HCT116 (cell line): ENCODE measurements around the gene SNED1. TPM values are rescaled to one million over a fixed set of nuclear protein-coding genes. Genes with fewer than 3 reads are reported as not detected.

Experiments used
- ATAC-seq: fragments of 200-7000 bp; cut with Tn5 transposase; 2 replicates; pipeline ENCODE4 v1.9.1; 2020; ENCODE audit warnings: mild to moderate bottlenecking, moderate library complexity
- BruUV-seq: library from RNA; stranded (reverse); fragments of 400-500 nt; replicated peaks from 2 replicates; lab custom pipeline; 2021; lab: Mats Ljungman, UMichigan
- CTCF ChIA-PET: fragments of 300-600 bp; sonication (Branson Sonifier 250); formaldehyde crosslinking; loops from one replicate; lab custom pipeline; 2021; ENCODE audit warnings: antibody characterized with exemption; lab: Charles Lee
- POLR2A ChIA-PET: fragments of 300-600, 350-600 bp; sonication (Branson Sonifier 250); formaldehyde crosslinking; loops from one replicate; lab custom pipeline; 2021; ENCODE audit warnings: antibody characterized with exemption; lab: Charles Lee
- RAD21 ChIA-PET, 2 experiments: fragments of 300-600 bp; sonication (Branson Sonifier 250); formaldehyde crosslinking; loops; one replicate each; lab custom pipeline; 2023; ENCODE audit warnings: low total read pairs in 2 of 2; ENCODE audit not compliant: uncharacterized antibody in 2 of 2, unreplicated experiment in 2 of 2, low non-redundant PET in 1 of 2; lab: Charles Lee
- DNase-seq: peaks from one replicate; pipeline ENCODE4 v3.0.0-alpha.2; 2010; ENCODE audit warnings: low read depth, low spot score
- H2AFZ ChIP-seq: fragments of 200-600 bp; shearing (Covaris generic), sonication (generic); 2 replicates; pipeline ENCODE4 v1.6.1; 2017; ENCODE audit warnings: low read depth, mixed run types, mixed read lengths, antibody characterized with exemption, low read length; ENCODE audit not compliant: poor library complexity, severe bottlenecking
- H3K27ac ChIP-seq: 2 replicates; pipeline ENCODE4 v1.5.1; 2012; ENCODE audit warnings: low read depth, low read length
- H3K27me3 ChIP-seq: fragments of 200-600 bp; sonication (generic); 2 replicates; pipeline ENCODE4 v1.6.1; 2016; ENCODE audit warnings: mixed run types, low read length, mixed read lengths; ENCODE audit not compliant: insufficient read depth
- H3K36me3 ChIP-seq, 2 experiments: fragments of 200-500 bp in 1 of 2; fragments of 200-600 bp in 1 of 2; sonication (Bioruptor generic) in 1 of 2; sonication (generic) in 1 of 2; 2 replicates each; pipeline versions ENCODE4 v1.5.1 to v1.6.1; 2014 to 2016; ENCODE audit warnings: low read length in 2 of 2, inconsistent platforms in 1 of 2, mixed read lengths in 1 of 2, mixed run types in 1 of 2; ENCODE audit not compliant: insufficient read depth in 2 of 2, control insufficient read depth in 1 of 2
- H3K4me1 ChIP-seq, 2 experiments: fragments of 200-600 bp in 1 of 2; sonication (generic) in 1 of 2; 2 replicates each; pipeline versions ENCODE4 v1.5.1 to v1.6.1; 2012 to 2017; ENCODE audit warnings: low read length in 2 of 2, inconsistent platforms in 1 of 2, mild to moderate bottlenecking in 1 of 2, mixed read lengths in 1 of 2, mixed run types in 1 of 2, moderate library complexity in 1 of 2; ENCODE audit not compliant: insufficient read depth in 2 of 2, control insufficient read depth in 1 of 2
- H3K4me2 ChIP-seq: fragments of 200-600 bp; sonication (generic); 2 replicates; pipeline ENCODE4 v1.6.1; 2017; ENCODE audit warnings: mixed run types, low read length, mixed read lengths
- H3K4me3 ChIP-seq, 2 experiments: fragments of 200-600 bp in 1 of 2; sonication (generic) in 1 of 2; replicated peaks in 1 of 2; 2 replicates each; pipeline ENCODE4 v1.5.1; 2011 to 2016; ENCODE audit warnings: low read length in 2 of 2, control low read depth in 1 of 2, low read depth in 1 of 2, mild to moderate bottlenecking in 1 of 2, mixed read lengths in 1 of 2, mixed run types in 1 of 2
- H3K79me2 ChIP-seq: fragments of 200-600 bp; sonication (generic); 2 replicates; pipeline ENCODE4 v1.6.1; 2017; ENCODE audit warnings: mild to moderate bottlenecking, mixed run types, low read length, moderate library complexity, mixed read lengths; ENCODE audit not compliant: insufficient read depth
- H3K9ac ChIP-seq: fragments of 200-600 bp; sonication (generic); 2 replicates; pipeline ENCODE4 v1.6.1; 2016; ENCODE audit warnings: low read length, mixed read lengths
- H3K9me2 ChIP-seq: fragments of 200-600 bp; sonication (generic), shearing (Covaris generic); 2 replicates; pipeline ENCODE4 v1.6.1; 2017; ENCODE audit warnings: mixed run types, mild to moderate bottlenecking, moderate library complexity; ENCODE audit not compliant: insufficient read depth
- H3K9me3 ChIP-seq, 2 experiments: fragments of 200-500 bp in 1 of 2; fragments of 200-600 bp in 1 of 2; sonication (Bioruptor generic) in 1 of 2; sonication (generic) in 1 of 2; 2 replicates each; pipeline ENCODE4 v1.6.1; 2014 to 2017; ENCODE audit warnings: low read length in 2 of 2, mixed read lengths in 2 of 2, inconsistent platforms in 1 of 2, low read depth in 1 of 2, mild to moderate bottlenecking in 1 of 2, mixed run types in 1 of 2, moderate library complexity in 1 of 2; ENCODE audit not compliant: control insufficient read depth in 1 of 2, insufficient read depth in 1 of 2
- H4K20me1 ChIP-seq: fragments of 200-600 bp; sonication (generic), shearing (Covaris generic); 2 replicates; pipeline ENCODE4 v1.6.1; 2017; ENCODE audit warnings: mixed run types, mild to moderate bottlenecking, moderate library complexity; ENCODE audit not compliant: insufficient read depth
- CBX3 ChIP-seq: IDR thresholded peaks from 2 replicates; pipeline ENCODE4 v1.6.1; 2012; ENCODE audit warnings: low read depth
- EGR1 ChIP-seq: IDR thresholded peaks from 2 replicates; pipeline ENCODE4 v1.6.1; 2012; ENCODE audit warnings: low read depth
- ELF1 ChIP-seq: IDR thresholded peaks from 2 replicates; pipeline ENCODE4 v1.6.1; 2012; ENCODE audit warnings: low read depth, borderline replicate concordance
- EZH2 ChIP-seq: fragments of 200-600 bp; sonication (generic); IDR thresholded peaks from 2 replicates; pipeline ENCODE4 v1.6.1; 2017; ENCODE audit warnings: antibody characterized with exemption, mixed run types
- JUND ChIP-seq: IDR thresholded peaks from 2 replicates; pipeline ENCODE4 v1.6.1; 2012
- POLR2A ChIP-seq: IDR thresholded peaks from 2 replicates; pipeline ENCODE4 v1.7.0; 2011; ENCODE audit warnings: borderline replicate concordance; ENCODE audit not compliant: insufficient read depth, insufficient read length; ENCODE audit errors: extremely low read depth
- POLR2AphosphoS5 ChIP-seq: IDR thresholded peaks from 2 replicates; pipeline ENCODE4 v1.6.1; 2011; ENCODE audit warnings: mild to moderate bottlenecking, low read depth, low read length, moderate library complexity
- RAD21 ChIP-seq: IDR thresholded peaks from 2 replicates; pipeline ENCODE4 v1.6.1; 2012; ENCODE audit warnings: low read depth, mild to moderate bottlenecking
- SIN3A ChIP-seq: IDR thresholded peaks from 2 replicates; pipeline ENCODE4 v1.6.1; 2012; ENCODE audit warnings: low read depth
- ZFX ChIP-seq: fragments of 450-650 bp; IDR thresholded peaks from 2 replicates; pipeline ENCODE4 v1.6.1; 2017
- ZNF274 ChIP-seq: fragments of 200-500 bp; sonication (Bioruptor generic); IDR thresholded peaks from 2 replicates; pipeline ENCODE4 v1.6.1; 2014; ENCODE audit warnings: mild to moderate bottlenecking, low read depth, low read length, inconsistent platforms
- intact Hi-C: fragments of 100-400 bp; cut with micrococcal nuclease; formaldehyde crosslinking; loops from 2 replicates; pipeline ENCODE4 v1.10.0; 2022
- total RNA-seq: library from RNA; stranded (reverse); gene quantifications from one replicate; pipeline ENCODE4 v1.2.1, GENCODE V29; 2021; ENCODE audit not compliant: unreplicated experiment
- TF ChIP-seq, protein P1 (sequence below): IDR thresholded peaks from 2 replicates; pipeline ENCODE4 v1.6.1; 2012
- TF ChIP-seq, protein P2 (sequence below): IDR thresholded peaks from 2 replicates; pipeline ENCODE4 v1.6.1; 2012
- TF ChIP-seq, protein P3 (sequence below), 3 experiments: fragments of 200-600 bp in 1 of 3; sonication (generic) in 1 of 3; IDR thresholded peaks in 2 of 3; conservative IDR thresholded peaks in 1 of 3; 2 replicates each; pipeline ENCODE4 v1.5.1; 2012 to 2017; ENCODE audit warnings: low read depth in 2 of 3, low read length in 2 of 3, antibody characterized with exemption in 1 of 3, borderline replicate concordance in 1 of 3, control low read depth in 1 of 3, mild to moderate bottlenecking in 1 of 3, mixed read lengths in 1 of 3, mixed run types in 1 of 3, moderate library complexity in 1 of 3; ENCODE audit not compliant: insufficient read depth in 1 of 3
- TF ChIP-seq, protein P4 (sequence below): IDR thresholded peaks from 2 replicates; pipeline ENCODE4 v1.6.1; 2011; ENCODE audit warnings: mild to moderate bottlenecking, low read length, moderate library complexity; ENCODE audit not compliant: insufficient replicate concordance; ENCODE audit errors: extremely low read depth
- TF ChIP-seq, protein P5 (sequence below): IDR thresholded peaks from 2 replicates; pipeline ENCODE4 v1.6.1; 2012; ENCODE audit warnings: low read depth

SNED1 gene
- total RNA-seq, 1 experiment from 2014 or later: 9.6 TPM

DNA sequence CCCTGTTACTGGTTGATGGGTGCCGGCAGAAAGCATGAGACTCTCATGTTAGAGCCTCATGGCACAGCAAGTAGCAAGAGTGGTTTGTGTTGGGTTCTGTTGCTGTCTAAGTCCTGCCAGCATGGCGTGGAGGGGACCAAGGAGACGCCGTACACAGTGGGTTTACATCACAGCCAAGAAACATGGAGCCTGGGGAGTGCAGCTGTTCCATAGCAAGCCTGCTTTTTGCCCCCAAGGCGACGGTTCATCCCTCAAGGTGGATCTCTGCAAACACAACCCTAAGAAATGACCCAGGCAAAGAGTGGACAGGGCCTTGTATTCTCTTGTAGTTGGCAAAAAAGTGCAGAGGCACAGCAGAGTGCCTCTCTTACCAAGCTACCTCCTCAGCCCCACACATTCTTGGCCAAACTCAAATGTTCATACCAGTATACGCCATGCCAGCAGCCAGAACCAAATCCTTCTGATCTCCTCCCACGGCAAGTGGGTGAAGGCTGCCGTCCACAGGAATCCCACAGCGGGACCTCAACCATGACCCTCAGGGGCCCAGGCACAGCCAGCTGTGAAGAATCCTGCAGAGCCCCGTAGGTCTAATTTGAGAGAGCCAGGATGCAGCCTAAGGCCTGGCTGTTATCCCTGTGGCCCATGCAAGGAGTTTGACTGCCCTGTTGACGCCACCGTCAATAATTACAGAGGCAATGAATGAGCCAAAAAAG lies 19.0 kb downstream of the SNED1 start:
- Histone ChIP-seq H3K9me2 (no peaks in the 10 kb centered on the region), H3K9ac (no peak overlapping the region), H3K79me2 (no peaks in the 10 kb centered on the region), H3K4me1 (peaks cover 0 to 7% of the 10 kb centered on the region in 2 experiments; a peak in 1 of 4 replicates), H3K9me3 (no peaks in the 10 kb centered on the region), H3K4me2 (no peak overlapping the region), H3K4me3 (no peak overlapping the region), H2AFZ (no peak overlapping the region), H3K27me3 (no peaks in the 10 kb centered on the region), H3K27ac (no peak overlapping the region), H3K36me3 (no peaks in the 10 kb centered on the region), H4K20me1 (no peaks in the 10 kb centered on the region)
- no peak for TF ChIP-seq POLR2AphosphoS5
- TF ChIP-seq SIN3A: no peak
- no peak for TF ChIP-seq ZFX
- TF ChIP-seq CBX3: no peak
- TF ChIP-seq, protein P1, sequence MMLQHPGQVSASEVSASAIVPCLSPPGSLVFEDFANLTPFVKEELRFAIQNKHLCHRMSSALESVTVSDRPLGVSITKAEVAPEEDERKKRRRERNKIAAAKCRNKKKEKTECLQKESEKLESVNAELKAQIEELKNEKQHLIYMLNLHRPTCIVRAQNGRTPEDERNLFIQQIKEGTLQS: no peak
- TF ChIP-seq ELF1: no peak
- TF ChIP-seq, protein P2, sequence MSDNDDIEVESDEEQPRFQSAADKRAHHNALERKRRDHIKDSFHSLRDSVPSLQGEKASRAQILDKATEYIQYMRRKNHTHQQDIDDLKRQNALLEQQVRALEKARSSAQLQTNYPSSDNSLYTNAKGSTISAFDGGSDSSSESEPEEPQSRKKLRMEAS: no peak
- TF ChIP-seq, protein P3, sequence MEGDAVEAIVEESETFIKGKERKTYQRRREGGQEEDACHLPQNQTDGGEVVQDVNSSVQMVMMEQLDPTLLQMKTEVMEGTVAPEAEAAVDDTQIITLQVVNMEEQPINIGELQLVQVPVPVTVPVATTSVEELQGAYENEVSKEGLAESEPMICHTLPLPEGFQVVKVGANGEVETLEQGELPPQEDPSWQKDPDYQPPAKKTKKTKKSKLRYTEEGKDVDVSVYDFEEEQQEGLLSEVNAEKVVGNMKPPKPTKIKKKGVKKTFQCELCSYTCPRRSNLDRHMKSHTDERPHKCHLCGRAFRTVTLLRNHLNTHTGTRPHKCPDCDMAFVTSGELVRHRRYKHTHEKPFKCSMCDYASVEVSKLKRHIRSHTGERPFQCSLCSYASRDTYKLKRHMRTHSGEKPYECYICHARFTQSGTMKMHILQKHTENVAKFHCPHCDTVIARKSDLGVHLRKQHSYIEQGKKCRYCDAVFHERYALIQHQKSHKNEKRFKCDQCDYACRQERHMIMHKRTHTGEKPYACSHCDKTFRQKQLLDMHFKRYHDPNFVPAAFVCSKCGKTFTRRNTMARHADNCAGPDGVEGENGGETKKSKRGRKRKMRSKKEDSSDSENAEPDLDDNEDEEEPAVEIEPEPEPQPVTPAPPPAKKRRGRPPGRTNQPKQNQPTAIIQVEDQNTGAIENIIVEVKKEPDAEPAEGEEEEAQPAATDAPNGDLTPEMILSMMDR (IDR thresholded peaks at IDR 0.05 in 2 of 3, conservative IDR thresholded peaks at IDR 0.05 in 1 of 3; ENCODE audit: borderline replicate concordance in 1 of 3, insufficient read depth in 1 of 3, low read depth in 2 of 3, low read length in 2 of 3): no peak
- TF ChIP-seq JUND: no peak
- TF ChIP-seq, protein P4, sequence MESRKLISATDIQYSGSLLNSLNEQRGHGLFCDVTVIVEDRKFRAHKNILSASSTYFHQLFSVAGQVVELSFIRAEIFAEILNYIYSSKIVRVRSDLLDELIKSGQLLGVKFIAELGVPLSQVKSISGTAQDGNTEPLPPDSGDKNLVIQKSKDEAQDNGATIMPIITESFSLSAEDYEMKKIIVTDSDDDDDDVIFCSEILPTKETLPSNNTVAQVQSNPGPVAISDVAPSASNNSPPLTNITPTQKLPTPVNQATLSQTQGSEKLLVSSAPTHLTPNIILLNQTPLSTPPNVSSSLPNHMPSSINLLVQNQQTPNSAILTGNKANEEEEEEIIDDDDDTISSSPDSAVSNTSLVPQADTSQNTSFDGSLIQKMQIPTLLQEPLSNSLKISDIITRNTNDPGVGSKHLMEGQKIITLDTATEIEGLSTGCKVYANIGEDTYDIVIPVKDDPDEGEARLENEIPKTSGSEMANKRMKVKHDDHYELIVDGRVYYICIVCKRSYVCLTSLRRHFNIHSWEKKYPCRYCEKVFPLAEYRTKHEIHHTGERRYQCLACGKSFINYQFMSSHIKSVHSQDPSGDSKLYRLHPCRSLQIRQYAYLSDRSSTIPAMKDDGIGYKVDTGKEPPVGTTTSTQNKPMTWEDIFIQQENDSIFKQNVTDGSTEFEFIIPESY: no peak
- TF ChIP-seq, protein P5, sequence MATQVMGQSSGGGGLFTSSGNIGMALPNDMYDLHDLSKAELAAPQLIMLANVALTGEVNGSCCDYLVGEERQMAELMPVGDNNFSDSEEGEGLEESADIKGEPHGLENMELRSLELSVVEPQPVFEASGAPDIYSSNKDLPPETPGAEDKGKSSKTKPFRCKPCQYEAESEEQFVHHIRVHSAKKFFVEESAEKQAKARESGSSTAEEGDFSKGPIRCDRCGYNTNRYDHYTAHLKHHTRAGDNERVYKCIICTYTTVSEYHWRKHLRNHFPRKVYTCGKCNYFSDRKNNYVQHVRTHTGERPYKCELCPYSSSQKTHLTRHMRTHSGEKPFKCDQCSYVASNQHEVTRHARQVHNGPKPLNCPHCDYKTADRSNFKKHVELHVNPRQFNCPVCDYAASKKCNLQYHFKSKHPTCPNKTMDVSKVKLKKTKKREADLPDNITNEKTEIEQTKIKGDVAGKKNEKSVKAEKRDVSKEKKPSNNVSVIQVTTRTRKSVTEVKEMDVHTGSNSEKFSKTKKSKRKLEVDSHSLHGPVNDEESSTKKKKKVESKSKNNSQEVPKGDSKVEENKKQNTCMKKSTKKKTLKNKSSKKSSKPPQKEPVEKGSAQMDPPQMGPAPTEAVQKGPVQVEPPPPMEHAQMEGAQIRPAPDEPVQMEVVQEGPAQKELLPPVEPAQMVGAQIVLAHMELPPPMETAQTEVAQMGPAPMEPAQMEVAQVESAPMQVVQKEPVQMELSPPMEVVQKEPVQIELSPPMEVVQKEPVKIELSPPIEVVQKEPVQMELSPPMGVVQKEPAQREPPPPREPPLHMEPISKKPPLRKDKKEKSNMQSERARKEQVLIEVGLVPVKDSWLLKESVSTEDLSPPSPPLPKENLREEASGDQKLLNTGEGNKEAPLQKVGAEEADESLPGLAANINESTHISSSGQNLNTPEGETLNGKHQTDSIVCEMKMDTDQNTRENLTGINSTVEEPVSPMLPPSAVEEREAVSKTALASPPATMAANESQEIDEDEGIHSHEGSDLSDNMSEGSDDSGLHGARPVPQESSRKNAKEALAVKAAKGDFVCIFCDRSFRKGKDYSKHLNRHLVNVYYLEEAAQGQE: no peak
- TF ChIP-seq POLR2A: no peak
- no peak for TF ChIP-seq ZNF274
- no peak for TF ChIP-seq RAD21
- no peak for TF ChIP-seq EZH2
- TF ChIP-seq EGR1: no peak
- intact Hi-C loops: no loop called here
- ChIA-PET CTCF (no interaction called here), POLR2A (no interaction called here), RAD21 (no interaction called here)
- DNase-seq: no peak
- BruUV-seq: no TSS peak
- ATAC-seq: no peak
